Measurements from ENCODE around the gene BRSK1.
A peak's percentile ranks its signal among the peaks of the same experiment; 100 is the strongest.

The BRSK1 gene

GRCh38 chr19:55289117-55289796, 5.5 kb downstream of the BRSK1 start:
- H3K27ac ChIP-seq (replicated peaks; ENCODE audit: low read length), result no peak overlapping the region
- no peaks in the 10 kb centered on the region for H3K27me3 ChIP-seq (ENCODE audit: control insufficient read depth in 3 of 3, insufficient read depth in 3 of 3, low read depth in 1 of 3, low read length in 3 of 3)
- no peak overlapping the region for H3K14ac ChIP-seq (ENCODE audit: low read length)
- H4K91ac ChIP-seq (ENCODE audit: low read depth, low read length, poor library complexity), result no peak overlapping the region
- H3K4me3 ChIP-seq (ENCODE audit: low read length in 2 of 2), result no peak overlapping the region
- no peak overlapping the region for H2BK120ac ChIP-seq (ENCODE audit: low read depth, low read length)
- no peak for DNase-seq (ENCODE audit: low spot score)
- H3K79me1 ChIP-seq (ENCODE audit: low read depth, low read length), result peaks cover 17% of the 10 kb centered on the region
- no peak overlapping the region for H3K4me2 ChIP-seq (ENCODE audit: insufficient read depth, low read length, poor library complexity, severe bottlenecking)
- H2BK12ac ChIP-seq (ENCODE audit: low read length), result no peak overlapping the region
- H2AFZ ChIP-seq (ENCODE audit: low read length), result no peak overlapping the region
- H2AK5ac ChIP-seq (ENCODE audit: low read depth, low read length), result no peak overlapping the region
- H4K8ac ChIP-seq (ENCODE audit: low read depth, low read length), result no peak overlapping the region
- peaks cover 0 to 1% of the 10 kb centered on the region in 2 donors for H3K9me3 ChIP-seq (replicated peaks in 1 of 2; ENCODE audit: control insufficient read depth in 2 of 2, insufficient read depth in 1 of 2, low read depth in 1 of 2, low read length in 2 of 2)
- H3K18ac ChIP-seq (ENCODE audit: low read length), result no peak overlapping the region
- H3K36me3 ChIP-seq (replicated peaks in 1 of 2; ENCODE audit: control insufficient read depth in 2 of 2, insufficient read depth in 2 of 2, low read length in 2 of 2), result peaks cover 30 to 51% of the 10 kb centered on the region in 2 donors
- no peak overlapping the region for H2BK5ac ChIP-seq (ENCODE audit: low read length)
- no peak overlapping the region for H3K9ac ChIP-seq (ENCODE audit: low read depth, low read length, poor library complexity)
- no peak overlapping the region for H3K23ac ChIP-seq (ENCODE audit: low read depth, low read length, poor library complexity)
- H3K4me1 ChIP-seq (ENCODE audit: control insufficient read depth in 2 of 2, insufficient read depth in 1 of 2, low read depth in 1 of 2, low read length in 2 of 2), result peaks cover 3 to 11% of the 10 kb centered on the region in 2 donors
- no peak overlapping the region for H2BK15ac ChIP-seq (ENCODE audit: low read length)
- WGBS, 2 donors (ENCODE audit: extremely low coverage in 2 of 2, insufficient read length in 2 of 2, insufficient replicate concordance in 1 of 2), result no CpG with 5 or more reads among the region's 9 CpGs
- no peak overlapping the region for H3K4ac ChIP-seq (ENCODE audit: low read length)

- Histone ChIP-seq H3K4me2 (ENCODE audit: insufficient read depth, low read length, poor library complexity, severe bottlenecking) (no peak overlapping the region), H3K36me3 (replicated peaks in 1 of 2; ENCODE audit: control insufficient read depth in 2 of 2, insufficient read depth in 2 of 2, low read length in 2 of 2) (peaks cover 29 to 56% of the 10 kb centered on the region in 2 donors), H2BK120ac (ENCODE audit: low read depth, low read length) (no peak overlapping the region), H3K9ac (ENCODE audit: low read depth, low read length, poor library complexity) (peak overlapping the region; percentile 44), H3K4me1 (ENCODE audit: control insufficient read depth in 2 of 2, insufficient read depth in 1 of 2, low read depth in 1 of 2, low read length in 2 of 2) (peaks cover 13 to 14% of the 10 kb centered on the region in 2 donors), H3K23ac (ENCODE audit: low read depth, low read length, poor library complexity) (no peak overlapping the region), H4K8ac (ENCODE audit: low read depth, low read length) (no peak overlapping the region), H2AFZ (ENCODE audit: low read length) (no peak overlapping the region), H3K79me1 (ENCODE audit: low read depth, low read length) (no peaks in the 10 kb centered on the region), H3K4ac (ENCODE audit: low read length) (no peak overlapping the region), H3K9me3 (replicated peaks in 1 of 2; ENCODE audit: control insufficient read depth in 2 of 2, insufficient read depth in 1 of 2, low read depth in 1 of 2, low read length in 2 of 2) (no peaks in the 10 kb centered on the region), H2BK15ac (ENCODE audit: low read length) (no peak overlapping the region), H2BK12ac (ENCODE audit: low read length) (no peak overlapping the region), H3K27ac (replicated peaks; ENCODE audit: low read length) (no peak overlapping the region), H3K18ac (ENCODE audit: low read length) (no peak overlapping the region), H4K91ac (ENCODE audit: low read depth, low read length, poor library complexity) (peak overlapping the region; percentile 30), H3K14ac (ENCODE audit: low read length) (no peak overlapping the region), H2AK5ac (ENCODE audit: low read depth, low read length) (no peak overlapping the region), H2BK5ac (ENCODE audit: low read length) (no peak overlapping the region), H3K27me3 (ENCODE audit: control insufficient read depth in 3 of 3, insufficient read depth in 3 of 3, low read depth in 1 of 3, low read length in 3 of 3) (no peaks in the 10 kb centered on the region), H3K4me3 (ENCODE audit: low read length in 2 of 2) (no peak overlapping the region)
- no CpG with 5 or more reads among the region's 10 CpGs for WGBS, 2 donors (ENCODE audit: extremely low coverage in 2 of 2, insufficient read length in 2 of 2, insufficient replicate concordance in 1 of 2)
- no peak for DNase-seq (ENCODE audit: low spot score)
Observed at GRCh38 chr19:55297267-55297666, 13.5 kb downstream of the BRSK1 start.

GRCh38 chr19:55299991-55300390, 16.2 kb downstream of the BRSK1 start:
- no peak overlapping the region for H3K4me2 ChIP-seq (ENCODE audit: insufficient read depth, low read length, poor library complexity, severe bottlenecking)
- H3K4me1 ChIP-seq (ENCODE audit: control insufficient read depth in 2 of 2, insufficient read depth in 1 of 2, low read depth in 1 of 2, low read length in 2 of 2), result peaks cover 13 to 14% of the 10 kb centered on the region in 2 donors
- H3K79me1 ChIP-seq (ENCODE audit: low read depth, low read length), result no peaks in the 10 kb centered on the region
- H2AK5ac ChIP-seq (ENCODE audit: low read depth, low read length), result no peak overlapping the region
- H3K18ac ChIP-seq (ENCODE audit: low read length), result no peak overlapping the region
- no peaks in the 10 kb centered on the region for H3K27me3 ChIP-seq (ENCODE audit: control insufficient read depth in 3 of 3, insufficient read depth in 3 of 3, low read depth in 1 of 3, low read length in 3 of 3)
- no peak for DNase-seq (ENCODE audit: low spot score)
- H3K4ac ChIP-seq (ENCODE audit: low read length), result no peak overlapping the region
- H3K9ac ChIP-seq (ENCODE audit: low read depth, low read length, poor library complexity), result peak overlapping the region; percentile 47
- no peak overlapping the region for H2BK5ac ChIP-seq (ENCODE audit: low read length)
- no peak overlapping the region for H3K23ac ChIP-seq (ENCODE audit: low read depth, low read length, poor library complexity)
- H3K14ac ChIP-seq (ENCODE audit: low read length), result no peak overlapping the region
- H3K36me3 ChIP-seq (replicated peaks in 1 of 2; ENCODE audit: control insufficient read depth in 2 of 2, insufficient read depth in 2 of 2, low read length in 2 of 2), result peaks cover 38 to 65% of the 10 kb centered on the region in 2 donors
- WGBS, 2 donors (ENCODE audit: extremely low coverage in 2 of 2, insufficient read length in 2 of 2, insufficient replicate concordance in 1 of 2), result no CpG with 5 or more reads among the region's 10 CpGs
- H2BK12ac ChIP-seq (ENCODE audit: low read length), result no peak overlapping the region
- H2BK15ac ChIP-seq (ENCODE audit: low read length), result no peak overlapping the region
- H2BK120ac ChIP-seq (ENCODE audit: low read depth, low read length), result no peak overlapping the region
- no peak overlapping the region for H3K27ac ChIP-seq (replicated peaks; ENCODE audit: low read length)
- no peak overlapping the region for H4K91ac ChIP-seq (ENCODE audit: low read depth, low read length, poor library complexity)
- H3K4me3 ChIP-seq (ENCODE audit: low read length in 2 of 2), result peak overlapping the region in 1 of 2 donors; percentile 3
- H4K8ac ChIP-seq (ENCODE audit: low read depth, low read length), result no peak overlapping the region
- H2AFZ ChIP-seq (ENCODE audit: low read length), result no peak overlapping the region
- peaks cover 0 to 2% of the 10 kb centered on the region in 2 donors for H3K9me3 ChIP-seq (replicated peaks in 1 of 2; ENCODE audit: control insufficient read depth in 2 of 2, insufficient read depth in 1 of 2, low read depth in 1 of 2, low read length in 2 of 2)

- H3K4ac ChIP-seq (ENCODE audit: low read length), result no peak overlapping the region
- peak overlapping the region; percentile 84 for H3K18ac ChIP-seq (ENCODE audit: low read length)
- no peak overlapping the region for H2AFZ ChIP-seq (ENCODE audit: low read length)
- WGBS, 2 donors (ENCODE audit: extremely low coverage in 2 of 2, insufficient read length in 2 of 2, insufficient replicate concordance in 1 of 2), result no CpG with 5 or more reads among the region's 15 CpGs
- no peaks in the 10 kb centered on the region for H3K79me1 ChIP-seq (ENCODE audit: low read depth, low read length)
- no peak overlapping the region for H3K4me3 ChIP-seq (ENCODE audit: low read length in 2 of 2)
- peak overlapping the region; percentile 90 for H2AK5ac ChIP-seq (ENCODE audit: low read depth, low read length)
- H3K9ac ChIP-seq (ENCODE audit: low read depth, low read length, poor library complexity), result peak overlapping the region; percentile 82
- peak overlapping the region; percentile 46 for H3K4me2 ChIP-seq (ENCODE audit: insufficient read depth, low read length, poor library complexity, severe bottlenecking)
- H2BK12ac ChIP-seq (ENCODE audit: low read length), result peak overlapping the region; percentile 50
- peak overlapping the region; percentile 83 for H4K91ac ChIP-seq (ENCODE audit: low read depth, low read length, poor library complexity)
- H3K27ac ChIP-seq (replicated peaks; ENCODE audit: low read length), result peak overlapping the region; percentile 92
- peak overlapping the region; percentile 66 for H4K8ac ChIP-seq (ENCODE audit: low read depth, low read length)
- peaks cover 0 to 2% of the 10 kb centered on the region in 2 donors for H3K9me3 ChIP-seq (replicated peaks in 1 of 2; ENCODE audit: control insufficient read depth in 2 of 2, insufficient read depth in 1 of 2, low read depth in 1 of 2, low read length in 2 of 2)
- H2BK5ac ChIP-seq (ENCODE audit: low read length), result peak overlapping the region; percentile 84
- peak overlapping the region; percentile 81 for H3K23ac ChIP-seq (ENCODE audit: low read depth, low read length, poor library complexity)
- H3K27me3 ChIP-seq (ENCODE audit: control insufficient read depth in 3 of 3, insufficient read depth in 3 of 3, low read depth in 1 of 3, low read length in 3 of 3), result no peaks in the 10 kb centered on the region
- H3K36me3 ChIP-seq (replicated peaks in 1 of 2; ENCODE audit: control insufficient read depth in 2 of 2, insufficient read depth in 2 of 2, low read length in 2 of 2), result peaks cover 41 to 66% of the 10 kb centered on the region in 2 donors
- H3K4me1 ChIP-seq (ENCODE audit: control insufficient read depth in 2 of 2, insufficient read depth in 1 of 2, low read depth in 1 of 2, low read length in 2 of 2), result peaks cover 13 to 14% of the 10 kb centered on the region in 2 donors
- peak overlapping the region; percentile 44 for H2BK120ac ChIP-seq (ENCODE audit: low read depth, low read length)
- peak overlapping the region; percentile 83 for H3K14ac ChIP-seq (ENCODE audit: low read length)
- no peak overlapping the region for H2BK15ac ChIP-seq (ENCODE audit: low read length)
- DNase-seq (ENCODE audit: low spot score), result peak; percentile 63
Observed at GRCh38 chr19:55300886-55301458, 17.2 kb downstream of the BRSK1 start.
